RCC 7860 (cell line): ENCODE measurements around the gene SMPD3.

Experiments
- DNase-seq: peaks from one replicate; pipeline ENCODE4 v3.0.0-alpha.2; 2015; ENCODE audit warnings: low spot score
- FAIRE-seq: peaks from 2 replicates; lab custom pipeline; 2012; peaks lifted over from hg19 to GRCh38; lab: Jason Lieb, UNC

SMPD3 gene

DNA sequence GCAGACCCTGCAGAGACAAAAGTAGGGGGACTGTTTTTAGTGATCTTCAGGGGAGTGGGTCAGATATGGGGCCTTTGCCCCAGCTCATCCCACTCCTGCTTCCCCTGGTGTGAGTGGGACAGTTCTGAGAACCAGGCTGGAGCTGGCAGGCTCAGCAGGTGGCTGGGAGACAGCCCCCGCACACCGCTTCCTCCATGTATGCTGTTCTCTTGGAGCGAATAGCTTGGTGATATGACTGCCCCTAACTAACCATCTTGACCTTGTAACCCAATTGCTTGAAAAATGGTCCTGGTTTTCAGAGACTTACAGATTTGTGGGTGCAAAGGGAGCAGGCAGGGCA lies 76.0 kb downstream of the SMPD3 start:
- DNase-seq (no peak), FAIRE-seq (no peak)

DNA sequence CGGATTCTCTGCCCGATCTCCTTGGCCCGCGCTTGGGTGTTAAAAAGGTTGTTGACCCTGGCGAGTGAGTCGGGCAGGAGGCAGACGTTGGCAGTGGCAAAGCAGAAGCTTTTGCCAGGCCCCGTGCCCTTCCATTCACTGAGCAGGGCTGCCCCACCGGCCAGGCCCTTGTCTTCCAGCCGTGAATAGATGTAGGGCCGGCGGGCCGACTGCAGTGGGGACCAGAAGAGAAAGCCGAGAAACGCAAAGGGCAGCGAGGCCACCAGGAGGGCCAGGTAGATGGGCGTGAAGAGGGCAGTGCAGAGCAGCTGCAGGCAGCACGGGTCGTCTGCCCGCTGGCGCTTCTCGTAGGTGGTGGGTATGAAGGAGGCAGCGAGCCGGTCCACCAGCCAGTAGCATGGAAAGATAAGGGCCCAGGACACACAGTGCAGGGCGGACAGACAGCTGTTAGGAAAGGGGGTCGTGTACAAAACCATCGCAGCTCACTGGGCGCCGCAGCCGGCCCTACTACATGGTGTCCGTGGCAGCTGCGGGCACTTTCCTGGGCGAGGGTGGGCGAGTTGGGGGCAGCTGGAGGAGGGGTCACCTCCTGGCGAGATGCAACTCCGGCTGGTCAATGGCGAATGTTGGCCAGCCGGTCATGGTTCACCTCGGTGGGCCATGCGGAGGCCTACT lies 76.5 kb downstream of the SMPD3 start:
- DNase-seq, result no peak
- no peak for FAIRE-seq

DNA sequence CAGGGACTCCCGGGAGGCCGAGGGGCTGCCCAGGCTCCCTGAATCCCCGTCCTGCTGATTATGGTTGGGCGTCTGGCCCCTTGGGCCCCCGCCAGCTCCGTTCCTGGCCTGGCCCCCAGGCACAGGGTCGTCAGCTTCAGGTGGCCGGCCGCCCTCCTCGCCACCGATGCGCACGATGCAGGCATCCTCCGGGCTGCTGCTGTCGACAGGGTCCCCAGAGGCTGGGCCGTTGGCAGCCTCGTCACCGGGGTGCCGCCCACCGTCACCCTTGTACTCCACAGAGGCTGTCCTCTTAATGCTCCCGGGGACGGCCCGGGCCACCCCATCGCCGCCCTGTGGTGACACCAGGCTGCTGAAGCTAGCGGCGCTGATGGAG lies 77.0 kb downstream of the SMPD3 start:
- no peak for FAIRE-seq
- DNase-seq, result no peak

DNA sequence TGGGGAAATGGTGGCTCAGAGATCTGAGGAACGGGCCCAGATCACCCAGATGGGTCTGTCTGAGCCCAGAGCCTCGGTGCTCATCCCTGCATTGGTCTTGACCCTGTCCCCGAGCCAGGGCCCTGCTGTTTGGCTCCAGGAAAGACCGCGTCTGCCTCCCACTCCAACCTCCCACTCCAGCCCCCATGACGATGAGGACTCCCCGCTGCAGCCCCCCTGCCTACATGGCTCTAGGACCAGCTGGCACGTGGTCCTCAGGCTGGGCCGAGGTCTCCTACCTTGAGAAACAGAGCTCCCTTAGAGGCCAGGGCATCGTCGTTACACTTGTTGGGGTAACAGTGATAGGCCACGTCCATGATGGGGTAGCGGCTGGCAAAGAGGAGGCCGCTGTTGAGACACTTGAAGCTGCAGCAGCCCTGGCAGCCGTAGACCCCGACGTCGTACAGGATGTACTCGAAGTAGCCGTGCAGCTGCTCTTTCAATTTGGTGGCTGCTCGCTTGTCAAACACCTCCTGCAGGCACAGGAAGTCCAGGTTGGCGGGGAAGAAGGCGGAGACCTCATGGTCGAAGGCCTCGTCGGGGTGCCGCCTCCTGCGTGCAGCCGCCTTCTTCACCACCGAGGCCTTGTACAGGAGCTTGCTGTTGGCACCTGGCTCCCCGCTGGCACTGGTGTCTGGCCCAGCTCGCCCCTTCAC lies 77.6 kb downstream of the SMPD3 start:
- FAIRE-seq (no peak), DNase-seq (no peak)

DNA sequence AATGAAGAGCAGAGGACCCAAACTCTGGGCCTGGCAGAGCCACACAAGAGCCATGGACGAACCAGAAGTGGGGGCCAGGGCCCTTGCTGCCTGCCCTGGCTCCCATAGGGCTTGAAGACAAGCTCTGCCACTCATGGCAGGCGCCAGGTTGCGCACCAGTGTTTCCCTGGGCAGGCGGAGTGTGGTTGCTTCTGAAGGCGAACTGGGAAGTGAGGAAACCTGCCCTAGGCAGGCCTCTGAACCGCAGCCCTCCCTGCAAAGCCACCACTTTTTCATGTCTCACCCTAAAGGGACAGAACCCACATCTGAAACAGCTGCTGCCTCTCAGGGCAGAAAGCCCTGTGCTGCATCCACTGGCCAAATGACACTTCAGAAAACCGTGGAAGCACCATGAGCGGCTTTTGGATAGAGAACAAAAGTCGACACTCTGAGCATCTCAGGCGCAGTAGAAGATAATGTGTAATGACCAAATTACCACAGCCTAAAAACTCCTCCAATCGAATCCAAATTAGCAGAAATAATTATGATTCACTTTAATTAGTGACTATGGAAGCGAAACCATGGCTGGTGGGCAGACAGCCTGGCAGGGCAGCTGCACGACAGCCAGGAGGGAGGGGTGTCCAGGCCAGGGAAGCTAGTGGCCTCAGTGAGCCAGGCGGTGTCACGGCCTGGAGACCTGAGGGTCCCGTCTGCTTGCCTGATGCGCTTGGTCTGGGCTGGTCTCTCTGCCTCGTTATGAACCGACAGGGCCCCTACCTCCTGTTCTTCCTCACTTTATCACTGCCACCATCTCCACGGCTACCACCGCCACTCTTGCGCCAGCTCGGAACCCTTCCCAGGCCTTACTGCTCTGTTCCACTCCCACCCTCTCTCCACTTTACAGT lies 78.4 kb downstream of the SMPD3 start:
- FAIRE-seq, result no peak
- no peak for DNase-seq

DNA sequence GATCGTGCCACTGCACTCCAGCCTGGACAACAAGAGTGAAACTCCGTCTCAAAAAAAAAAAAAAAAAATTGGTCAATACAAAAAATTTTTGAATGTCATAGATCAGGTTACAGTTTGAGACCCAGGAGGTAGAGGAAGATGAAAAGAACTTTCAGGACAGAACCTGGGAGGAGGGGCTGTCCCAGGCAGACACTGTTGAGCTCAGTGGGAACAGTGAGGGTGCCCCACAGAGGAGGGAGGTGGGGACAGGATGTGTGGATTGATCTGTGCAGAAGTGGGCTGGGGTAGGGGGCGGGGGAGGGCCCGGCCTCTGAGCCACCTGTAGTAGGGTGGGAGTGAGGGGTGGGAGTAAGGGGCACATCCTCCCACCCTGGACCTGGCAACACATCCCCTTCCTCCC lies 79.1 kb downstream of the SMPD3 start:
- no peak for DNase-seq
- FAIRE-seq, result no peak

DNA sequence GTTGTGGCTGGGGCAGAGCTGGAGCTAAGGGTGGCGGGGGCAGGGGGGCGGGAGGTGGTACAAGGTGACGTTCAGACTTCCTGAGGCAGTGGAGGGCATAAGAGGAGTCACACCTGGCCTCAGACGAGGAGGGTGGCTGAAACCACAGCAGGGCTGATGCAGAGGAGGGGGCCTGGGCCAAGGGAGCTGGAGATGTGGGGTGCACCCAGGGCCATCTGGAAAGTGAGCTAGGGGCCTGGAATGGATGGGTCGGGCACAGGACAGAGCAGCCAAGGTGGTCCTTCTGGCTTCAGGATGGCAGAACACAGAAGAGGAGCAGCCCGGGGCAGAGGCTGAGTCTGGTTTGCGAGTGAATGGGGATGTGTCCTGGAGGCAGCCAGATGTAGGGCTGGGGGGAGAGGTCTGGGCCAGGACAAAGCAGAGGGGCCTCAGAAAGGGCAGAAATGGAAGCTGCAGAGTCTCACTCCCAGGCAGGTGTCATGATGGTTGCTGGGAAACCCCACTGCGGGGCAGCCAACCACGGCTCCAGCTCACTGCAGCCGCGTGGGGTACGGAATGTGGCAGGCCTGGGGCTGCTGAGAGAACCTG lies 79.9 kb downstream of the SMPD3 start:
- DNase-seq (no peak), FAIRE-seq (no peak)

DNA sequence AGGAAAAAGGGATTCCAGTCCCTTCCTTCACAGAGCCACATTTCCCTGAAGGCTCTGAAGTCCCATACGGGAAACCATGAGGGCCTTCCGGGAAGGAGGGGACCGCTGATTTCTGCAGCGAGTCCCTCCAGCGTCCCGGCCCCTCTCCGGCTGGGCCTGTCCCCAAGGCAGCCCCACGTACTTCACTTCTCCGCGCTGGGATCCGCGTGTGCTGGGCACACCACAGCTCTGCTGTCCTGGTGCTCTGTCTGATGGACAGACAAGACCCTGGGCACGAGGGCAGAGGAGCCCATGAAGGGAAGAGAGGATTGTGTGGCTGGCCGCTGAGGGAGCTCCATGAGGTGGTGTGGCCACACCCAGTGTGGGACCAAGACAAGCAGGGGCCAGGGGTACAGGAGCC lies 80.4 kb downstream of the SMPD3 start:
- no peak for FAIRE-seq
- no peak for DNase-seq

DNA sequence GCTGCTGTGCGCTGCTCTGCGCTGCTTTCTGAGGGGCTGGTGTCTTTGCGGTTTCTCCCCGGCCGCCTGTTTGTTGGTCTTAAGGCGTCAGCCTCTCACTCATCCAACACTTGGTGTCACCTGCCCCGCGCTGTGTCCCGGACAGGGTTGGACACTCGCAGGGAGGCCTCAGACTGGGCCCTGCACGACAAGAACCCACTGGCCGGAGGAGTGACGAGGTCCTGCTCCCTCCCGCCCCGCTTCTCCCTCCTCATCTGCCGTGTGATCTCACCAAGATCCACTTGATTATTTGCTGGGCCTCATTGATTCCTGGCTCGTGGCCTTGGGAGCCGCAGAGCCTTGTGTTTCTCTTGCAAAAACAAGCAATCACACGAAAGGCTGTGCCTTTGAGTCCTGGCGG lies 80.9 kb downstream of the SMPD3 start:
- FAIRE-seq (no peak), DNase-seq (no peak)

DNA sequence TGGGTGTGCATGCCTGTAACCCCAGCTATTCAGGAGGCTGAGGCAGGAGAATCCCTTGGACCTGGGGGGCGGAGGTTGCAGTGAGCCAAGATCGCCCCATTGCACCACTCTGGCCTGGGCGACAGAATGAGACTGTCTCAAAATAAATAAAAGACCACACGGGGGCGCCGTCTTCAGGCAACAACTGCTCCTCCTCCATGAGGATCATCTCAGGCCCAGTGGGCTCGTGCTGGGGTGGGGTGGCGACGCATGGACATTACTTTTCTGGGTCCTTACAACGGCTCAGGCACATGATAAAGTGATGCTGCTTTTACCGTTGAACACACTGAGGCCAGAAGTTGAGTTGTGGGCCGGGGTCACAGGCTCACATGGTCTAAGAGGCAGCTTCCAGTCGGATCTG lies 81.3 kb downstream of the SMPD3 start:
- no peak for FAIRE-seq
- DNase-seq, result no peak

DNA sequence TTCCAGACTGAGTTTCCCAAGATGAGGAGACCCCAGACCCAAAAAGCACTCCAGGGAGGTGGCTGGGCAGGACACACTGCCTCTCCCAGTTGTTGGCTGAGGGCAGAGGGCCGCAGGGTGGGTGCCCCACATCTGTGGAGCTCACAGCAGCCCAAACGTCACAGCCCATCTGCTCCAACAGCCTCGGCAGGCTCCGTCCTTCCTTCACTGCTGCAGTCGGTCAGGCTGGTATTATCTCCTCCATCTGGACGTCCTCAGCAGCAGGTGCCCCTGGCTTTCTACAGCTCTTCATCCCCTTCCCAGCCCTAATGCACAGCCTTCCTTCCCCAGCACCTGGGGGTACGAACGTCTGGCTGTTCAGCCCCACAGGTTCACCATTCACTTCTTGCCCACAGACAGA lies 82.2 kb downstream of the SMPD3 start:
- no peak for FAIRE-seq
- DNase-seq, result no peak

DNA sequence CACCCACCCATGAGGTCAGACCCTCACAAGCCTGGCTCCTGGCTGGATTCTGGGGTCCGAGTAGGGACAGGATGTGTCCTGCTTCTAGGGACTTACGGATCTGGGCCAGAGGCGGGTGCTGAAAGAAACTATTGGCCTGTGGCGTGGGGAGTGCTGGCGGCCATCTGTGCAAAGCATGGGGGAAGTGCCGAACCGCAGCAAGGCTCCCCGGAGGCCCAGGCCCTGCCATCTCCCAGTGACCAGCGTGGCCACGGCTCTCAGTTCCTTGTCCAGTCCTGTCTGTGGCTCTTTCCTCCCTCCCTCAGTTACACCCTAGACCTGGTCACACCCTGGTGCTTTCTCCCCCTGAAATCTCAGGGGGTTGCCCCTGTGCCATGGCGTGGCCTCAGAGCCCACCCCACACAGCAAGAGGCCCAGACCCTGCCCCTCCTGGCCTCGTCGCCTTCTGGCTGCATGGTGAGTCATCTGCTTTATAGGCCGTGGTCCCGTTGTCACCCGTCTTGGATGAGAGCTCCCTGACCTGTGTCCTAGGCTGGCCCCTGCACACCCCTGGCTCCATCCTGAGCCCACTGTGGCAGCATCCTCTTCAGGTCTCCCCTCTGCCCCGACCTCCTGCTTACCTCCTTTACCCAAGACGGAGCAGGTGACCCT lies 83.0 kb downstream of the SMPD3 start:
- FAIRE-seq (no peak), DNase-seq (peak; percentile 7)

DNA sequence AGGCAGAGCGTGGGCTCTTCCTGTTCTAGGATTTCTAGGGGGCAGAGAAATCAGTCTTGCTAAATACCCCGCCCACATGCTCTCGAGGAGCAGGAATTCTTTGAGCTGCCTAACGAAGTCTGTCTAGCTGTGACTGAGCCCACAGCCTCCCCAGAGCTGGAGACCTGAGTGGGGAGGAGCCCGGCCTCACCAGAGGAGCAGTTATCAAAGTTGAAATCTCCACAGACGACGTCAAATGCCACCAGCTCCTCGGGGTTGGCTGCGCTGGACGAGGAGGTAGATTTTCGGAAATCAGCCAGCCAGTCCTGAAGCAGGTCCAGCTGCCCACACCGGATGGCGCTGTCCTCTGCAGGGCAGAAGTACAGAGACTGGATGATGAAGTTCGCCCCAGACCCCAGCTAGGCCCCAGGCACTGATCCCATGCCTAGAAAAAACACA lies 83.7 kb downstream of the SMPD3 start:
- no peak for FAIRE-seq
- no peak for DNase-seq

DNA sequence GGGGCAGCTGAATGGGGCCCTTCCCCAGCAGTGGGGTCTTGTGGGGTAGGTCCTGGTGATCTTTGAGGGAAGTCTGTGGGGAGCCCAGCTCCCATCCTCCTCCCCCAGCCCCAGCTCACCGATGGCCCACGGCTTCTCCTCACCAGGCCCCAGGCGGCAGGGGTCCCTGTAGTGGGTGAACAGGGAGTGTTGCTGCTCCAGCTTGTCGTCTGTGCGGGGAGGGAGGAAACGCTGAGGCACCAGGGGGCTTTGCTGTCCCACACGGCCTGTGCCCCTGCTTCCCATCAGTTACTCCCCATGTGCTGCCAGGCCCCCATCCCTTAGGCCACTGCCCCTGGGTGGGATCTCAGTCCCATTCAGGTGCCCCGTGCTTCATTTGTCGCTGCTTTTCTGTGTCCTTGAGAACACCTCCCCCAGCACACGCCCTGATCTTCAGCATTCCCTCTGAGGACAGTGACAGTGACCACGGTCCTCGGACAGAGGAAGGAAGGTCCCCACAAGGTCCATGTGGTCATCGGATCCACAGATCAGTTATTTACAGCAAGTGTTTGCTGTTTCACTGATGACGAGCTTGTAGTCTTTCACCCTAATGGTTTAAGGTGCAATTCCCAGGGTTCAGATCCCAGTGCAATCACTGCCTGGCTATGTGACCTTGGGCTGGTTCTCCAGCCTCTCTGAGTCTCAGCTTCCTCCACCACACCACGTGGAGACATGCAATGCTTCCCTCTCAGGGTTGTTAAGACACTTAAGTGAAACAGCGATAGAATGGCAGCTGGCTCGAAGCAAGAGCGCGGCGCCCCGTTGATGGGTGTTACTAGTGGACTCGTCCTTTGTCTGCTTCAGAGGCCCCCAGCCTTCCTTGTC lies 84.4 kb downstream of the SMPD3 start:
- DNase-seq (no peak), FAIRE-seq (no peak)

DNA sequence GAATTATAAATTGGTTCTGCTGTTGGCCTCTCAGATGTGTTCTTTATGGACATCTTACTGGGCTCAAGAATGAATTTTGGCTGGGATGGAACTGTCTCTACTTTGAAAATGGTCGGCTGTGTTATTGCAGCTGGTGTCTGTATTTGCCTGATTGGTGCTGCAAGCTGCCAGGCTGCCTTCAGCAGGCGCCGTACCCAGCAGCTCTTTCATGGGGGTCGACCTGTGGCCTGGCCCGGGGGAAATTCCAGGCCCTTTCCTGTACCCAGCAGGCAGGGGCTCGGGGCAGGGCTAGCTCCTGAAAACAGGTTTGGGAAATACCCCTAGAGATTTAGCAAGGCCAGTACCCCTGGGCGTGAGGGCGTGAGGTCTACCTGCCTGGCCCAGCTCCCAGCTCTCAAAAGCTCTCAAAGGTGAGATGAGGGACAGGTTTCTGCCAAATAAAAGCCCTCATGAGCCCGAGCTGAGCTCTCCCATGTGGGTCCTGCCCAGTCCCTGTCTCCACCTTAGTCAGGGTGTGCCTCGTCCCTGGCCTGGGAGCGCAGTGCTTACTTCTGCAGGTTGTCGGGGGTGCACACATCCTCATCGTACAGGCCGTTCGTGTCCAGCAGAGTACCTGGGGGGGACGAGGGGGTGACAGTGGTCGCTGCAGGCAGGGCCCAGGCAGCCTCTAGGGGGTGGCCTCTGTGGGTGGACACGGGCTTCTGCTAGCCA lies 85.2 kb downstream of the SMPD3 start:
- no peak for FAIRE-seq
- DNase-seq, result no peak

DNA sequence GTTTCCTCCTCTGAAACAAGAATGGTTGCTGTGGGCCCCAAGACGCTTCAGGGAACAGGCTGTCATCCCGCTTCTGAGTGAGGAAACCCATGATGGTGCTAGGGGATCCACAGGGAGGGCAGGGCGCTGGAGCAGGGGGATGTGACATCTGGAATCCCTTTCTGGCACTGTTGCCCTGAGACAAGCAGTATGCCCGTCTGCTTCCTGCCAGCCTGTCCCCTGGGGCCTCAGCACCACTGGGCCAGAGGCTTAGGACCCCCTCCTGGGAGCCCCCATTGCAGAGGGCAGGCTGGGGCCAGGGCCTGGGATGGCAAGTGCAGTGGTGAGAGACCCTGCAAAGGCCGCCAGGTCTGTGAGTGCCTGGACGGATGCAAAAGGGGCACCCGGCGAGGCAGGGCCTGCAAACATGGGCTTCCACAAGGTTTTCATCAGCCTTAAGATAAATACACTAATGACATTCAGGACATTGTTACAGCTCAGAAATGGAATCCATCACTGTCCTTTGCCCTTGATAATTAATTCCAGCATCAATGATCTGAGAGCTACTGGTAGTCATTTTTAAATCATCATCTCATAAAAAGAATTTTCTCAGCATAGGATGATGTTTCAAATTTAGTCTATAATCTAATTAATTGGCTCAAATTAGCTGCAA lies 85.9 kb downstream of the SMPD3 start:
- DNase-seq (no peak), FAIRE-seq (no peak)

DNA sequence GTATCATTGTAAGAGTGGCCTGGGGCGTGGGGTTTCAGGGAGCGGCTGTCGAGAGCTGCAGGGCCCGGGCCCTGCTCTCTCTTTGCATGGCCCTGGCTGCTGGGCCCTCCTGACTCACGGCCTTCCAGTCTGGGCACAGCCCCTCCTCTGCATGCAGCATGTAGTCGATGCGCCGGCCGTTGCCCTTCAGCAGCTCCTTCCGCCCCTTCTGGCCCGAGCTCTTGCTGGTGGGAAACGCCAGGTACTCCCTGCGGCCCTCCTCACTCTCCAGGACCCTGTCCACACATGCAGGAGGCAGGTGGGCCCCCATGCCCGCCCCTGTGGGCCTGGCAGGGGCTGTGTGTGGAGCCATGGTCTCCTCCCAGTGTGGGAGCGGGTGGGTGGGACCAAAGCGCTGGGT lies 86.8 kb downstream of the SMPD3 start:
- FAIRE-seq, result no peak
- no peak for DNase-seq

DNA sequence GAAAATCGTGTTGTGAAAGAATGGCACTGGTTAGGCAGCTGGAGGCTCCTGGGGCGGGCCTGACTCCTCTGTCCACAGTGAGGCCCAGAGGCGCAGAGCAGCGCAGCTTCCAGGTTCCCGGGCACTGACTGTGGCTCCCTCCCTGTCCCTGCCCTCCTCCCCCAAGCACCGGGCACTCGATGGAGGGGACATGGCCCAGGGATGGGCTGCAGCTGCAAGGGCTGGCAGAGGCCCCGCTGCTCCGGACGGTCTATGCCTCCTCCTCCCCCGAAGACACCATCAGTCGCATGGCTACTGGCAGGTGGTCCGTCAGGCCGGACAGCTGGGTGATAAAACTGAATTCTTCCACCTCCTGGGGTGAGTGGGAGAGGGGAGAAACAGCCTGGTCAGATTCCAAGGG lies 87.4 kb downstream of the SMPD3 start:
- DNase-seq (no peak), FAIRE-seq (no peak)

DNA sequence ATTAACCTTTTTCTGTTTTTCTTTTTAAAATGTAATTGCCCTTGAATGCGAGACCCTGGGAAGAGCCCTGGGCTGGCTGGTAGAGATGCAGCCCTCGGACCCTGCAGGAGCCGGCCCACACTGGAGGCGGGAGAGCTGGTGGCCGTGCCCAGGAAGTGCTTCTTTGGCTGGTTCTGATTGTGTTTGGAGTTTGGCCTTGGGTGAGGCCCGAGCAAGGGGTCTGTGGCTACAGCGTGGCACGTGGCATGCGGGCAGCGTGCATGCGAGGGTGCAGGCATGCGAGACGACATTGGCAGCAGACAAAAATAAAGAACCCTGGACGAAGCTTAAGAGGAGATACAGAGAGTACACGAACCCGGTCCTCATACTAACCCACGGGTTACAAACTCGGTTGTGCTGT lies 87.8 kb downstream of the SMPD3 start:
- DNase-seq, result no peak
- no peak for FAIRE-seq
